ENCODE data around the gene PPP1R1B. TPM values are rescaled to one million over a fixed set of nuclear protein-coding genes. Genes with fewer than 3 reads are reported as not detected.

Gene PPP1R1B
- total RNA-seq, 1 experiment from 2014 or later: not detected

DNA sequence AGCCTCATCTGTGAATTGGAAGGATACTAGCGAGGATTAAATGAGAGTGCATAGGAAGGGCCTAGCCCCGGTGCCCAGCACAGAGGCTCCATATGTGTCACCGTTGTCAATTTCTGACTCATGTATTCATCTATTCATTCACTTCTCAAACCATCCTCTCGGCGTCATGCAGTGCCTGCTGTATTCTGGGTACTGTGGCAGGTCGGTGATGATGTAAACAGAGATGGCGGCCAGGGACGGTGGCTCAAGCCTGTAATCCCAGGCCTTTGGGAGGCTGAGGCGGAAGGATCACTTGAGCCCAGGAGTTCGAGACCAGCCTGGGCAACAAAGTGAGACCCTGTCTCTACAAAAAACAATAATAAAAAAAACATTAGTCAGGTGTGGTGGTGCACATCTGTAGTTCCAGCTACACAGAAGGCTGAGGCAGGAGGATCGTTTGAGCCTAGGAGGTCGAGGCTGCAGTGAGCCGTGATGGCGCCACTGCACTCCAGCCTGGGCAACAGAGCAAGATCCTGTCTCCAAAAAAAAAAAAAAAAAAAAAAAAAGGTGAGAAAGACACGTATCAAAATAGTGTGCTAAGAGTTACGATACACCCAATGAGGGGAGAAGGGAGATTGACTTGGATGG lies 4.3 kb upstream of the PPP1R1B start:
- DNase-seq: no peak
- H3K27me3 ChIP-seq (ENCODE audit: insufficient read depth, low read depth): no peaks in the 10 kb centered on the region
- intact Hi-C loops (cut with micrococcal nuclease; ENCODE audit: unreplicated experiment): loop anchor here (1.0 to 5.0 kb wide), 7 partner anchors 50 to 545 kb away; partner anchors contain the start of genes IKZF3 and PSMD3
- H3K79me2 ChIP-seq (ENCODE audit: low read depth): no peaks in the 10 kb centered on the region
- ChIA-PET POLR2A (ENCODE audit: unreplicated experiment) (no interaction called here), CTCF (interaction anchor here (0.6 to 1.5 kb wide), 5 partner anchors 63 to 358 kb away, joined by 3 to 7 read pairs (median 3); partner anchors contain the start of genes IKZF3 and PSMD3)
- no peaks in the 10 kb centered on the region for H3K9me3 ChIP-seq (ENCODE audit: insufficient read depth, low read depth)
- no TSS peak for BruUV-seq (replicated peaks)
- H2AFZ ChIP-seq: no peak overlapping the region
- H3K27ac ChIP-seq: no peak overlapping the region
- H3F3A ChIP-seq (ENCODE audit: insufficient read depth, low read depth): peaks cover 21% of the 10 kb centered on the region
- H3K4me3 ChIP-seq: no peak overlapping the region
- H3K9me2 ChIP-seq (ENCODE audit: insufficient read depth): no peaks in the 10 kb centered on the region
- no peaks in the 10 kb centered on the region for H4K20me1 ChIP-seq (ENCODE audit: insufficient read depth)
- H3K4me2 ChIP-seq: peak overlapping the region; percentile 63
- no peaks in the 10 kb centered on the region for H3K36me3 ChIP-seq (ENCODE audit: low read depth)
- TF ChIP-seq, protein P1, sequence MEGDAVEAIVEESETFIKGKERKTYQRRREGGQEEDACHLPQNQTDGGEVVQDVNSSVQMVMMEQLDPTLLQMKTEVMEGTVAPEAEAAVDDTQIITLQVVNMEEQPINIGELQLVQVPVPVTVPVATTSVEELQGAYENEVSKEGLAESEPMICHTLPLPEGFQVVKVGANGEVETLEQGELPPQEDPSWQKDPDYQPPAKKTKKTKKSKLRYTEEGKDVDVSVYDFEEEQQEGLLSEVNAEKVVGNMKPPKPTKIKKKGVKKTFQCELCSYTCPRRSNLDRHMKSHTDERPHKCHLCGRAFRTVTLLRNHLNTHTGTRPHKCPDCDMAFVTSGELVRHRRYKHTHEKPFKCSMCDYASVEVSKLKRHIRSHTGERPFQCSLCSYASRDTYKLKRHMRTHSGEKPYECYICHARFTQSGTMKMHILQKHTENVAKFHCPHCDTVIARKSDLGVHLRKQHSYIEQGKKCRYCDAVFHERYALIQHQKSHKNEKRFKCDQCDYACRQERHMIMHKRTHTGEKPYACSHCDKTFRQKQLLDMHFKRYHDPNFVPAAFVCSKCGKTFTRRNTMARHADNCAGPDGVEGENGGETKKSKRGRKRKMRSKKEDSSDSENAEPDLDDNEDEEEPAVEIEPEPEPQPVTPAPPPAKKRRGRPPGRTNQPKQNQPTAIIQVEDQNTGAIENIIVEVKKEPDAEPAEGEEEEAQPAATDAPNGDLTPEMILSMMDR (conservative IDR thresholded peaks at IDR 0.05): no peak
- TF ChIP-seq EZH2 (IDR thresholded peaks at IDR 0.05; ENCODE audit: low read depth): no peak
- 0 out of 2 replicates have a peak, but pooled peaks cover 8% of the 10 kb centered on the region for H3K4me1 ChIP-seq (replicated peaks; ENCODE audit: insufficient read depth)

DNA sequence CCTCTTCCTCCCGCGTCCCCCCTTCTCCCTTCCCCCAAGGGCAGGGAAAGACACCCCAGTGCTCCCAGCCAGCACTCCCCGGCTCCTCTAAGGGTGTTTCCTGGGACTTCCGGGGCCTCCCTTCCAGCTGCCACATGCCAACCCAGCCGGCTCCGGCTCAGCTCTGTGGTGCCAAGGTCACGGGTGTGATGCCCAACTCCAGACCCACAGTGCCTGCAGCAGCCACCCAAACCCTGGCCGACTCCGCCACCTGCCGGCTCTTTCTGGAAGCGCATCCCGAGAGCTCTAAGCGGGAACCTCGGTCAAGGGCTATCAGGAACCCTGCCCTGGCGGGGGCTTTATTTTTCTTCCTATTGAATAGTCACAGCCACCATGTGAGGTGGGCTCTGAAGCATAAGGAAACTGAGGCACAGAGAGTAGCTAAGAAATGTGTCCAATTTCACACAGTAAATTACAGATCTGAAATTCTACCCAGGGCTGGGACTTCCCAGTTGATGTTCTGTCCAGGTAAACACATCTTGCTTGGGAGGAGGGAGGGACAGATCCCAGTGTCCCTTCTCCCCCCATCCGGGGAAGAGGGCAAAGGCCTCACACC lies 3.3 kb upstream of the PPP1R1B start:
- no peaks in the 10 kb centered on the region for H3K9me3 ChIP-seq (ENCODE audit: insufficient read depth, low read depth)
- no peaks in the 10 kb centered on the region for H3K36me3 ChIP-seq (ENCODE audit: low read depth)
- peak; percentile 53 to 79 for DNase-seq
- H3K27ac ChIP-seq: no peak overlapping the region
- CTCF ChIA-PET: interaction anchor here (0.6 to 1.6 kb wide), 4 partner anchors 11 to 76 kb away, joined by 3 to 10 read pairs (median 4); no protein-coding TSS in a partner anchor
- H3K4me1 ChIP-seq (replicated peaks; ENCODE audit: insufficient read depth): 0 out of 2 replicates have a peak, but pooled peaks cover 8% of the 10 kb centered on the region
- peaks cover 21% of the 10 kb centered on the region for H3F3A ChIP-seq (ENCODE audit: insufficient read depth, low read depth)
- no peak overlapping the region for H2AFZ ChIP-seq
- no TSS peak for BruUV-seq (replicated peaks)
- H3K9me2 ChIP-seq (ENCODE audit: insufficient read depth): no peaks in the 10 kb centered on the region
- peak overlapping the region; percentile 31; the same call in 1 of the 2 replicates for H3K4me2 ChIP-seq
- H3K27me3 ChIP-seq (ENCODE audit: insufficient read depth, low read depth): no peaks in the 10 kb centered on the region
- H3K79me2 ChIP-seq (ENCODE audit: low read depth): no peaks in the 10 kb centered on the region
- no peak for TF ChIP-seq EZH2 (IDR thresholded peaks at IDR 0.05; ENCODE audit: low read depth)
- TF ChIP-seq, protein P1 (conservative IDR thresholded peaks at IDR 0.05): peak; percentile 96
- intact Hi-C loops (cut with micrococcal nuclease; ENCODE audit: unreplicated experiment): loop anchor here (1.0 to 5.0 kb wide), 6 partner anchors 49 to 544 kb away; partner anchors contain the start of genes IKZF3 and PSMD3
- POLR2A ChIA-PET (ENCODE audit: unreplicated experiment): interaction anchor here (0.6 to 0.7 kb wide), 2 partner anchors 76 to 151 kb away, joined by 4 to 7 read pairs; no protein-coding TSS in a partner anchor
- no peak overlapping the region for H3K4me3 ChIP-seq
- no peaks in the 10 kb centered on the region for H4K20me1 ChIP-seq (ENCODE audit: insufficient read depth)

DNA sequence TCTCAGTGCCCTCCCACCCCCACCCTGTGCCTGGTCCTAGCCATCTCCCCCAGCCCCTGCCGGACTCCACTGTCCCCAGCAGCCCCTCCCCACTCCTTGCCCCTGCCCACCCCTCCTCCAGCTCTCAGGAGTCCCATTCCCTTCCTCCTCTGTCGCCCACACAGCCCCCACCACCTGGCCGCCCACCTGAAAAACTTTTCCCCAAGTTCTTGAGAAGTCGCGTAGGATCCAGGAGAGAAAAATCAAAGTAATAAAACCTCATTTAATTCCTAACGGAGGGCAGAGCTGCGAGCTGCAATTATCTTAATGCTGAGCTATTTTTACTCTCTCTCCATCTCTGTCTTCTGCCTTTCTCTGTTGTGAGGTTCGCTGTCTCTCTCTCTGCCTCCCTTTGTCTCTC lies 2.4 kb upstream of the PPP1R1B start:
- intact Hi-C loops (cut with micrococcal nuclease; ENCODE audit: unreplicated experiment): loop anchor here (5.0 kb wide), 2 partner anchors 417 to 543 kb away; no protein-coding TSS in a partner anchor
- Histone ChIP-seq H3F3A (ENCODE audit: insufficient read depth, low read depth) (peaks cover 20% of the 10 kb centered on the region), H3K9me3 (ENCODE audit: insufficient read depth, low read depth) (no peaks in the 10 kb centered on the region), H3K79me2 (ENCODE audit: low read depth) (no peaks in the 10 kb centered on the region), H3K27me3 (ENCODE audit: insufficient read depth, low read depth) (no peaks in the 10 kb centered on the region), H4K20me1 (ENCODE audit: insufficient read depth) (no peaks in the 10 kb centered on the region), H3K4me2 (no peak overlapping the region), H2AFZ (no peak overlapping the region), H3K27ac (no peak overlapping the region), H3K4me1 (replicated peaks; ENCODE audit: insufficient read depth) (0 out of 2 replicates have a peak, but pooled peaks cover 8% of the 10 kb centered on the region), H3K9me2 (ENCODE audit: insufficient read depth) (no peaks in the 10 kb centered on the region), H3K36me3 (ENCODE audit: low read depth) (no peaks in the 10 kb centered on the region), H3K4me3 (no peak overlapping the region)
- ChIA-PET CTCF (interaction anchor here (1.6 kb wide), 1 partner anchor 71 kb away, joined by 5 read pairs; no protein-coding TSS in a partner anchor), POLR2A (ENCODE audit: unreplicated experiment) (no interaction called here)
- DNase-seq: no peak
- no TSS peak for BruUV-seq (replicated peaks)
- TF ChIP-seq, protein P1 (conservative IDR thresholded peaks at IDR 0.05): no peak
- no peak for TF ChIP-seq EZH2 (IDR thresholded peaks at IDR 0.05; ENCODE audit: low read depth)

All from PC-9 (cell line).